Activated CD4-positive, CD25-positive, alpha-beta regulatory T cell (primary cell): ENCODE data around the gene NCOA4.
"Not testable (repeated sequence)": the region's sequence is repeated elsewhere in the genome, so short reads cannot be mapped to it uniquely, and the experiment has no call there.

Experiments used
- DNase-seq, 4 experiments: peaks; one replicate each; lab custom pipeline; 2025; lab: John Stamatoyannopoulos, UW

The NCOA4 gene

GRCh38 chr10:46030091-46030937 is at the start of gene NCOA4:
TSS of gene NCOA4 (minus strand) at chr10:46030623. CDS start at chr10:46016680, 13,943 bp downstream.
- peak; percentile 88 to 92 (median 90) for DNase-seq

GRCh38 chr10:46079831-46080585 is 49.6 kb upstream of the NCOA4 start:
- no peak for DNase-seq

DNA sequence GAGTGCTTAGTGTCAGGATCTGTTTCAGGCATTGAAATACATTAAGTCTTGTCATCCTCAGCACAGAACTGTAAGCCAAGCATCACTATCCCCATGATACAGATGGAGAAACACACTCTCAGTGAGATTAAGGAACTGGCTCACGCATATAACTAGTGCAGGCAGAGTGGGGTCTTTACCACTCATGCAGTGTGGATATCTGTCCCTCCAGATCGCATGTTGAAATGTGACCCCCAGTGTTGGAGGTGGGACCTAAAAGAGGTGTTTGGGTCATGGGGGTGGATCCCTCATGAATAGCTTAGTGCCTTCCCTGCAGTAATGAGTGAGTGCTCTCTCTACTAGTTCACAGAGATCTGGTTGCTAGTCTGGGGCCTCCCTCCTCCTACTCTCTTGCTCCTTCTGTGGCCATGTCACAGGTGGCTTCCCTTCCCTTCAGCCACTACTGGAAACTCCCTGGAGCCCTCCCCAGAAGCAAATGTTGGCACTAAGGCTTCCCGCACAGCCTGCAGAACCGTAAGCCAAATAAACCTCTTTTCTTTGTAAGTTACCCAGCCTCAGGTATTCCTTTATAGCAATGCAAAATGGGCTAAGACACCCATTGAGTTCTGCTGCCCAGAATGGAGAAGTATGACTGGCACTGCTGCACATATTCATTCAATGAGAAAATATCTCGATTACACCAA is 47.4 kb upstream of the NCOA4 start:
- DNase-seq, result no peak

- DNase-seq, result no peak
Measured at GRCh38 chr10:46077141-46077554, 46.7 kb upstream of the NCOA4 start.

- no peak for DNase-seq
Measured at GRCh38 chr10:46075869-46076268, 45.4 kb upstream of the NCOA4 start.

DNA sequence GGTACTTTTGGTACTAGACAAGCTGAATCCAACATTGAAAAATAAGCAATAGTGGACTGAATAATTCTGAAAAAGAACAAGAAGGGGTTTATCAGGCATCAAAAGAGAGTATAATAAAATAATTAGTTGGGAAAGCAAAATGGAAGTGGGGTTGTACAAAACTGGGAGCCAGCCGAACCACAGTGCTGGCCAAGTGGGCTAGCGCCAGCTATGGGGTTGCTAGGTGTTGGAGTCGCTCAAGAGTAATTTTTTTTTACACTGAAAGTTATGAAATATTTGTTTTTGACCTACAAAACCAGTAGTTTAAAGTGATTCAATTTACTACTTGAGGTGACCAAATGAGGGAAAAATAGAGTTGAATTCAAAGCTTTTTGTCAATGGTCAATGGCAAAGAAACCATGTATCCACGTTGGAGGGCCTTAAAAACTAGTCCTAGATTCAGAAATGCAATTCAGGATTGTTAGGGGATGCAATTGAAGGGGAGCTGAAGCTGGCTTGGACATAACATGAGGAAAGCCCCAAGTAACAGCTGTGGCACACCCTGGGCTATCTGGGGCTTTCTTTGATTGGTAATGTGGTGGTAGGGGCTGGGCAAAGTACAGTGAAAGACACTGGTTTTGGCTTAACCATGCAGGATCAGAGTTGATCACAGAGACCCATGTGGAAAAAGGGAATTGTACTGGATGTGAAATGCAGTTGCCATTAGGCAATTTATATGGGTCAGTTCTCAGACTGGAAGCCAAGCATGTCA is 43.9 kb upstream of the NCOA4 start:
- DNase-seq, result no peak

GRCh38 chr10:46073564-46073963 is 43.1 kb upstream of the NCOA4 start:
- no peak for DNase-seq

DNA sequence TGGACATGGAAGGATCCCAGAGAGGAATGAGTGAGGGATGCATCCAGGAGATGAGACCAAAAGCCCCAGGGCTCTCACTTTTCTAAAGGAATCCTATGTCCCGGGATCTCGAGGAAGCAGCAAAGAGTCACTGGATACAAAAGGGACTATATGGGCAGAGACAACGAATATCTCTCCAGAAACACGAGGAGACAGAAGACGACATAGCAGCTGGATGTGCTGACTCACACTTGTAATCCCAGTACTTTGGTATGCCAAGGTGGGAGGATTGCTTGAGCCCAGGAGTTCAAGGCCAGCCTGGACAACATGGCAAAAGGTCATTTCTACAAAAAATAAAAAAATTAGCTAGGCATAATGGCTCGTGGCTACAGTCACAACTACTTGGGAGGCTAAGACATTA is 40.3 kb upstream of the NCOA4 start:
- no peak for DNase-seq

DNA sequence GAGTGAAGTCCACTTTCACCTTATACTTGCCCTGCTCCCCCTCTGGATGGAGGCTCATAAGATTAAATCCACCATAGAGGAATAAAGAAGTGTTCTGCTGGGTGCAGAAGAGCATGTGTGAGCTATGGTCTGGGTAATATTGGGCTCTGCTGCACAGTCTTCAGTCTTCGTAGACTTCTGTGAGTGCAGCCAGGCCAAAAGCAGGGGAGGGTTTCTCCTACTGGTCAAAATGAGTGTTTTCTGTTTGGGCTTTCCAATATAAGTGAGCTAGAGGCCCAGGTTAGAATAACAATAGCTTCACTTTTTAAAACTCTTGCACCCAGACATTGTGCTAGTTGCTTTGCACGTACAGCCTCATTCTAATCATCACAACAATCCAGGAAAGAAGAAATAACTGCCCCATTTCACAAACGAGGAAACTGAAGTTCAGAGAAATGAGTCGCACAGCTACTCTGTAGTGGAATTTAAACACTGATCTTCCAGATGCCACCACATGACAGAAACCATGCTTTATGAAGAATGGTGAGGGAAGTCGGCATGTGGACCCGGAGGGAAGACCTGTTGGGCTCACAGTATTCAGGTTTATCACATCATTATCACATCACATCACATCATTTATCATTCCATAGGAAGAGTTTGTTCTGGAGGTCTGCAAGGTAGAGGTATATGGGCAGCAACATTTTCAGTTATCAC is 39.5 kb upstream of the NCOA4 start:
- no peak for DNase-seq

DNA sequence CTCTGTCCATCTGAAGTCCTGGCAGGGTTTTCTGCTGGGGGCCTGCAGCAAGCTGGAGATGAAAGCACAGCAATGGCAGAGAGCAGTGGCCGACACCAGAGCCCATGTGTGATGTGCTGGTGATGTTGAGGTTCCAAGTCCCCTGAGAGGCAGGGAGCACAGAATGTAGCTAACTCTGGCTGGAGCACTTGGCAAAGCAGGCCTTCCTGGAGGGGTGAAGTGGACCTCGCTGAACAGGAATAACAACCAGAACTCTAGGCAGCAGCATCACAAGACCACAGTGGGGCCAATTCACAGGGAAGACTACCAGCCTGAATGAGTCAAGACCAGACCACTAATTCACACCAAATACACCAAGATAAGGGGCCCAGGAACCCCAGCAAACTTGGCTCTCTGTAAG is 38.5 kb upstream of the NCOA4 start:
- DNase-seq, result no peak

DNA sequence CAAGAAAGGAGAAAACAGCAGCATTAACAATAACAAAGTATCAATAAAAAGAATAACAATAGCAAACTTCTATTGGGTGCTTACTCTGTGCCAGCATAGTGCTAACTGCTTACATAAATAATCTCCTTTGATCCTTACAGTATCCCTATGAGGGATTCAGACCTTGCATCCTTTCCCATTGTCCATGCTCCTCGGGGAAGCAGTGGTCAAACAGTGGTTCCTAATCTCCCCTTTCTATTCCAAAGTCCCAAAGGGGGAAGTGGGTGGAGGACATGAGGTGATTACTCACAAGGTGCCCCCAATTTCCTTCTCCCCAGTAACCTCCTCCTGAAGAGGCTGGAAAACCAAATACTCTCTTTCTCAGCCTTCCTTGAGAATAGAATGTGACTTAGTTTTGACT is 37.7 kb upstream of the NCOA4 start:
- DNase-seq, result no peak

DNA sequence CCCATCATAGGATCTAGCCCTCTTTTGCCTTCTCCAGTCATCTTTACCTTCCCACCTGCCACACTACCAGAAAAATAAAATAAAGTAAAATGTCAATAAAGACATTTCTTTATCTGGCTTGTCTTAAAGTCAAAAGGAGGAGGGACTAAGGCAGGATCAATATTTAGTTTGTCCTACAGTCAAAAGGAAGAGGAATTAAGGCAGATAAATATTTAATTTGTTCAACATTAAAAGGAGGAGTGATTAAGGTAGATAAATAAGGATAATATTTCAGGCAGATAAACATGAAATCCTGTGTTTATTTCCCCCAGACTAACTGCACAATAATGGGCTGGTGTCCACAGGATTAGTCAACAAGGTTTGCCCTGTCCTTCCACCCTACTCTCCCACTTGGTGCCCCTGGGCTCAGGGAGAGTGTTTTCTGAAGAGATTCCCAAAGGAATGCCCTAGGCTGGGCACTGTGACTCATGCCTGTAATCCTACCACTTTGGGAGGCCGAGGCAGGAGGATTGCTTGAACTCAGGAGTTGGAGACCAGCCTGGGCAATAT is 33.9 kb upstream of the NCOA4 start:
- no peak for DNase-seq

DNA sequence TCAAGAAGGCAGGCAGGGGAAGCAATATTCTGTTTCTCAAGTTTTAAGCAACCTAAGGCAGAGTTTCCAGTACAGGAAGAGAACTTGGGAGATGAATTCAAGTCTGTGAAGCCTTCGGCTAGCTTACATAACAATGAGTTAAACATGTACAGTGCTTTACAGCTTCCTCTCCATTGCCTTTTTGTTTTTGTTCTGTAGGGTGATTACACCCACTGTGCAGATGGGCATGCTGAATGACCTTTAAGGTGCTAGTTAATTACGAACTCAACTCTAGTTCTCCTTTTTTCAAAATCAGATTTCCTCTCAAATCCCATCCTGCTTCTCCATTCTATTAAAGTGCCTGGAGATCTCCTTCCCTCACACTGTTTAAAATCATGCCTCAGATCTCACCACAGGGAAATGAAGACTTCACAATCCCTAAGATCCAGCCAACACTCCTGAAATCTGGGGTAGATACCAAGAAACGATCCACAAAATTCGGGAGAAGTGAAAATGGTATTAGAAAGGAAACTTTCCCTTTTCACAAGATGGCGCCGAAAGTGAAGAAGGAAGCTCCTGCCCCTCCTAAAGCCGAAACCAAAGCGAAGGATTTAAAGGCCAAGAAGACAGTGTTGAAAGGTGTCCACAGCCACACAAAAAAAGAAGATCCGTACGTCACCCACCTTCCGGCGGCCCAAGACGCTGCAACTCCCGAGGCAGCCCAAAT is 32.5 kb upstream of the NCOA4 start:
- no peak for DNase-seq

GRCh38 chr10:46060706-46061105 is 30.3 kb upstream of the NCOA4 start:
- DNase-seq, result no peak

- DNase-seq, result not testable (repeated sequence)
Measured at GRCh38 chr10:46057927-46058326, 27.5 kb upstream of the NCOA4 start.

DNA sequence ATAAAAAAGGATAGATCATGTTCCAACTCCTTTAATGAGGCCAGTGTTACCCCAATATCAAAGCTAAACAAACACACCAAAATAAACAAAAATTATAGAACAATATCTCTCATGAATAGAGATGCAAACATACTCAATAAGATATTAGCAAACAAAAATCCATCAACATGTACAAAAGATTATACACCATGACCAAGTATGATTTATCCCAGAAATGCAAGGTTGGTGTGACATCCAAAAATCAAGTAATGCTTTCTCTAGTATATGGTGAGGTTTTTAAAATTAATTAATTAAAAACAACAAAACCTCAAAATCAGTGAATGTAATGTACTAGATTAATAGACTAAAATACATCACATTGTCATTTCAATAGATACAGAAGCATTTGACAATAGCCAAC is 26.6 kb upstream of the NCOA4 start:
- DNase-seq, result no peak

GRCh38 chr10:46055771-46056170 is 25.3 kb upstream of the NCOA4 start:
- no peak for DNase-seq

GRCh38 chr10:46053534-46054434 is 23.4 kb upstream of the NCOA4 start:
- DNase-seq, result no peak

- no peak for DNase-seq
Measured at GRCh38 chr10:46052791-46053375, 22.5 kb upstream of the NCOA4 start.
